GM12878 (cell line): ENCODE results near the gene NAA10. TPM values are rescaled to one million over a fixed set of nuclear protein-coding genes. Genes with fewer than 3 reads are reported as not detected.

Experiments
- CBX5 ChIP-seq: sonication (generic); IDR thresholded peaks from 2 replicates; pipeline ENCODE4 v1.6.1; 2016; ENCODE audit warnings: low read depth, moderate library complexity, mild to moderate bottlenecking, inconsistent platforms
- CEBPB ChIP-seq, 2 experiments: fragments of 150-350 bp in 1 of 2; IDR thresholded peaks; 2 replicates each; pipeline ENCODE4 v1.6.1; 2012 to 2014; ENCODE audit warnings: low read depth in 2 of 2, low read length in 2 of 2, borderline replicate concordance in 1 of 2, inconsistent platforms in 1 of 2
- MEF2A ChIP-seq: IDR thresholded peaks from 2 replicates; pipeline ENCODE4 v1.6.1; 2011; ENCODE audit warnings: low read depth, mild to moderate bottlenecking, low read length, moderate library complexity; ENCODE audit not compliant: insufficient read depth
- MTA2 ChIP-seq: fragments of 450-650 bp; IDR thresholded peaks from 2 replicates; pipeline ENCODE4 v1.6.1; 2016; ENCODE audit warnings: low read depth, mild to moderate bottlenecking, moderate library complexity
- MTA3 ChIP-seq: IDR thresholded peaks from 2 replicates; pipeline ENCODE4 v1.6.1; 2012; ENCODE audit warnings: low read length, inconsistent platforms, borderline replicate concordance
- RELA ChIP-seq: fragments of 450-650 bp; IDR thresholded peaks from 2 replicates; pipeline ENCODE4 v1.8.0; 2014; ENCODE audit warnings: borderline replicate concordance; ENCODE audit not compliant: partially characterized antibody
- SKIL ChIP-seq: fragments of 450-650 bp; IDR thresholded peaks from 2 replicates; pipeline ENCODE4 v1.6.1; 2017; ENCODE audit warnings: mild to moderate bottlenecking, low read depth, inconsistent platforms; ENCODE audit not compliant: poor library complexity, severe bottlenecking
- polyA plus RNA-seq, 11 experiments: library from polyadenylated mRNA; depleted of rRNA in 4 of 11; unstranded in 6 of 11; stranded (reverse) in 5 of 11; fragments of >200 nt; fragmentation: Nextera tagmentation in 4 of 11; fragmentation: Illumina TruSeq in 1 of 11; extraction: Ambion mirVana in 4 of 11; extraction: Trizol in 1 of 11; gene quantifications; 1 replicate in 1 of 11; 2 replicates in 10 of 11; pipeline versions ENCODE4 v1.2.1 to v1.2.3, GENCODE V29; 2011 to 2016; ENCODE audit warnings: inconsistent platforms in 2 of 11, missing spikeins in 2 of 11, low read depth in 1 of 11
- total RNA-seq, 4 experiments: library from RNA; depleted of rRNA in 3 of 4; stranded (reverse); fragments of >200 nt in 3 of 4; fragmentation: Illumina TruSeq in 1 of 4; extraction: Trizol in 1 of 4; gene quantifications; 2 replicates each; pipeline versions ENCODE4 v1.2.1 to v1.2.3, GENCODE V29; 2013 to 2021
- TF ChIP-seq, protein P1 (sequence below), 3 experiments: IDR thresholded peaks in 2 of 3; conservative IDR thresholded peaks in 1 of 3; 2 replicates each; pipeline ENCODE4 v1.5.1; 2011; ENCODE audit warnings: low read depth in 3 of 3, low read length in 3 of 3, mild to moderate bottlenecking in 3 of 3, control low read depth in 2 of 3, moderate library complexity in 2 of 3, inconsistent platforms in 1 of 3, mixed read lengths in 1 of 3; ENCODE audit not compliant: control insufficient read depth in 2 of 3, insufficient read depth in 1 of 3; ENCODE audit errors: extremely low read depth in 1 of 3
- TF ChIP-seq, protein P2 (sequence below): fragments of 450-650 bp; conservative IDR thresholded peaks from 2 replicates; pipeline ENCODE4 v1.6.1; 2017; ENCODE audit warnings: mild to moderate bottlenecking, moderate library complexity
- TF ChIP-seq, protein P3 (sequence below): IDR thresholded peaks from 2 replicates; pipeline ENCODE4 v1.6.1; 2011; ENCODE audit warnings: low read depth, mild to moderate bottlenecking, low read length, moderate library complexity, borderline replicate concordance; ENCODE audit errors: extremely low read depth

The NAA10 gene
- total and polyA plus RNA-seq, 10 of the 15 experiments (the other 5 are each of a cell fraction or from before 2014, with no cell fraction given), result 7.9 to 212 (median 98.9) TPM

- TF ChIP-seq, protein P1, sequence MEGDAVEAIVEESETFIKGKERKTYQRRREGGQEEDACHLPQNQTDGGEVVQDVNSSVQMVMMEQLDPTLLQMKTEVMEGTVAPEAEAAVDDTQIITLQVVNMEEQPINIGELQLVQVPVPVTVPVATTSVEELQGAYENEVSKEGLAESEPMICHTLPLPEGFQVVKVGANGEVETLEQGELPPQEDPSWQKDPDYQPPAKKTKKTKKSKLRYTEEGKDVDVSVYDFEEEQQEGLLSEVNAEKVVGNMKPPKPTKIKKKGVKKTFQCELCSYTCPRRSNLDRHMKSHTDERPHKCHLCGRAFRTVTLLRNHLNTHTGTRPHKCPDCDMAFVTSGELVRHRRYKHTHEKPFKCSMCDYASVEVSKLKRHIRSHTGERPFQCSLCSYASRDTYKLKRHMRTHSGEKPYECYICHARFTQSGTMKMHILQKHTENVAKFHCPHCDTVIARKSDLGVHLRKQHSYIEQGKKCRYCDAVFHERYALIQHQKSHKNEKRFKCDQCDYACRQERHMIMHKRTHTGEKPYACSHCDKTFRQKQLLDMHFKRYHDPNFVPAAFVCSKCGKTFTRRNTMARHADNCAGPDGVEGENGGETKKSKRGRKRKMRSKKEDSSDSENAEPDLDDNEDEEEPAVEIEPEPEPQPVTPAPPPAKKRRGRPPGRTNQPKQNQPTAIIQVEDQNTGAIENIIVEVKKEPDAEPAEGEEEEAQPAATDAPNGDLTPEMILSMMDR (IDR thresholded peaks at IDR 0.05 in 2 of 3, conservative IDR thresholded peaks at IDR 0.05 in 1 of 3; ENCODE audit: control insufficient read depth in 2 of 3, extremely low read depth in 1 of 3, insufficient read depth in 1 of 3, low read depth in 3 of 3, low read length in 3 of 3), result no peak
- TF ChIP-seq MEF2A, result no peak
- TF ChIP-seq, protein P2, sequence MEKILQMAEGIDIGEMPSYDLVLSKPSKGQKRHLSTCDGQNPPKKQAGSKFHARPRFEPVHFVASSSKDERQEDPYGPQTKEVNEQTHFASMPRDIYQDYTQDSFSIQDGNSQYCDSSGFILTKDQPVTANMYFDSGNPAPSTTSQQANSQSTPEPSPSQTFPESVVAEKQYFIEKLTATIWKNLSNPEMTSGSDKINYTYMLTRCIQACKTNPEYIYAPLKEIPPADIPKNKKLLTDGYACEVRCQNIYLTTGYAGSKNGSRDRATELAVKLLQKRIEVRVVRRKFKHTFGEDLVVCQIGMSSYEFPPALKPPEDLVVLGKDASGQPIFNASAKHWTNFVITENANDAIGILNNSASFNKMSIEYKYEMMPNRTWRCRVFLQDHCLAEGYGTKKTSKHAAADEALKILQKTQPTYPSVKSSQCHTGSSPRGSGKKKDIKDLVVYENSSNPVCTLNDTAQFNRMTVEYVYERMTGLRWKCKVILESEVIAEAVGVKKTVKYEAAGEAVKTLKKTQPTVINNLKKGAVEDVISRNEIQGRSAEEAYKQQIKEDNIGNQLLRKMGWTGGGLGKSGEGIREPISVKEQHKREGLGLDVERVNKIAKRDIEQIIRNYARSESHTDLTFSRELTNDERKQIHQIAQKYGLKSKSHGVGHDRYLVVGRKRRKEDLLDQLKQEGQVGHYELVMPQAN, result no peak
- TF ChIP-seq, protein P3, sequence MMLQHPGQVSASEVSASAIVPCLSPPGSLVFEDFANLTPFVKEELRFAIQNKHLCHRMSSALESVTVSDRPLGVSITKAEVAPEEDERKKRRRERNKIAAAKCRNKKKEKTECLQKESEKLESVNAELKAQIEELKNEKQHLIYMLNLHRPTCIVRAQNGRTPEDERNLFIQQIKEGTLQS, result no peak
- no peak for TF ChIP-seq CBX5
- no peak for TF ChIP-seq MTA2
- no peak for TF ChIP-seq SKIL
- no peak for TF ChIP-seq MTA3
- no peak for TF ChIP-seq CEBPB (IDR thresholded peaks at IDR 0.05; ENCODE audit: borderline replicate concordance in 1 of 2, low read depth in 2 of 2, low read length in 2 of 2)
- TF ChIP-seq RELA, result peak; percentile 25
These were observed 36.2 kb upstream of the NAA10 start (continued) for GRCh38 chrX:153971124-153971449.
